GM12878 (cell line): Measurements from ENCODE around the gene PPP2R2B.

Source experiments
- CHD1 ChIP-seq: IDR thresholded peaks from 2 replicates; pipeline ENCODE4 v1.6.1; 2012; ENCODE audit warnings: low read depth, low read length, improper control_type of control experiment
- CTCF ChIP-seq, 3 experiments: IDR thresholded peaks in 2 of 3; conservative IDR thresholded peaks in 1 of 3; 2 replicates each; pipeline ENCODE4 v1.5.1; 2011; ENCODE audit warnings: low read depth in 3 of 3, low read length in 3 of 3, mild to moderate bottlenecking in 3 of 3, control low read depth in 2 of 3, moderate library complexity in 2 of 3, inconsistent platforms in 1 of 3, mixed read lengths in 1 of 3; ENCODE audit not compliant: control insufficient read depth in 2 of 3, insufficient read depth in 1 of 3; ENCODE audit errors: extremely low read depth in 1 of 3
- ELK1 ChIP-seq: IDR thresholded peaks from 2 replicates; pipeline ENCODE4 v1.6.1; 2012; ENCODE audit warnings: low read depth, low read length, improper control_type of control experiment
- EZH2 ChIP-seq: IDR thresholded peaks from 2 replicates; pipeline ENCODE4 v1.6.1; 2012; ENCODE audit warnings: low read depth, mild to moderate bottlenecking, control low read depth, inconsistent platforms, low read length, borderline replicate concordance; ENCODE audit not compliant: control insufficient read depth
- HDAC6 ChIP-seq: fragments of 200-600 bp; sonication (generic); IDR thresholded peaks from one replicate; pipeline ENCODE4 v1.8.0; 2017; ENCODE audit warnings: antibody characterized with exemption; ENCODE audit not compliant: unreplicated experiment
- POLR2A ChIP-seq: IDR thresholded peaks from 2 replicates; pipeline ENCODE4 v1.6.1; 2011; ENCODE audit warnings: low read depth, mild to moderate bottlenecking, low read length
- RAD21 ChIP-seq: IDR thresholded peaks from 2 replicates; pipeline ENCODE4 v1.6.1; 2011; ENCODE audit warnings: mild to moderate bottlenecking, low read depth, low read length, moderate library complexity; ENCODE audit not compliant: insufficient read depth
- REST ChIP-seq: IDR thresholded peaks from 2 replicates; pipeline ENCODE4 v1.6.1; 2012; ENCODE audit warnings: mild to moderate bottlenecking, low read depth, low read length
- SKIL ChIP-seq: fragments of 450-650 bp; IDR thresholded peaks from 2 replicates; pipeline ENCODE4 v1.6.1; 2017; ENCODE audit warnings: mild to moderate bottlenecking, low read depth, inconsistent platforms; ENCODE audit not compliant: poor library complexity, severe bottlenecking
- SMAD1 ChIP-seq: fragments of 450-650 bp; IDR thresholded peaks from 2 replicates; pipeline ENCODE4 v1.6.1; 2018; ENCODE audit warnings: mild to moderate bottlenecking, low read depth; ENCODE audit not compliant: partially characterized antibody
- SUZ12 ChIP-seq: fragments of 200-600 bp; sonication (generic); IDR thresholded peaks from one replicate; pipeline ENCODE4 v1.6.1; 2018; ENCODE audit warnings: antibody characterized with exemption, mild to moderate bottlenecking; ENCODE audit not compliant: unreplicated experiment
- YY1 ChIP-seq: IDR thresholded peaks from 2 replicates; pipeline ENCODE4 v1.6.1; 2011; ENCODE audit warnings: low read depth, mild to moderate bottlenecking, low read length
- ZNF274 ChIP-seq: IDR thresholded peaks from one replicate; pipeline ENCODE4 v1.8.0; 2011; ENCODE audit not compliant: insufficient read length, insufficient read depth
- TF ChIP-seq, protein P1 (sequence below): fragments of 450-650 bp; formaldehyde crosslinking; IDR thresholded peaks from 2 replicates; pipeline ENCODE4 v1.5.0; 2022; ENCODE audit warnings: mild to moderate bottlenecking, missing genetic modification characterization

- TF ChIP-seq YY1 (no peak), POLR2A (no peak), ZNF274 (no peak), ELK1 (no peak), SUZ12 (no peak), CTCF (IDR thresholded peaks at IDR 0.05 in 2 of 3, conservative IDR thresholded peaks at IDR 0.05 in 1 of 3; ENCODE audit: control insufficient read depth in 2 of 3, extremely low read depth in 1 of 3, insufficient read depth in 1 of 3, low read depth in 3 of 3, low read length in 3 of 3) (no peak), HDAC6 (no peak), CHD1 (no peak), RAD21 (no peak), SMAD1 (no peak), SKIL (no peak), REST (no peak), EZH2 (no peak)
- TF ChIP-seq, protein P1, sequence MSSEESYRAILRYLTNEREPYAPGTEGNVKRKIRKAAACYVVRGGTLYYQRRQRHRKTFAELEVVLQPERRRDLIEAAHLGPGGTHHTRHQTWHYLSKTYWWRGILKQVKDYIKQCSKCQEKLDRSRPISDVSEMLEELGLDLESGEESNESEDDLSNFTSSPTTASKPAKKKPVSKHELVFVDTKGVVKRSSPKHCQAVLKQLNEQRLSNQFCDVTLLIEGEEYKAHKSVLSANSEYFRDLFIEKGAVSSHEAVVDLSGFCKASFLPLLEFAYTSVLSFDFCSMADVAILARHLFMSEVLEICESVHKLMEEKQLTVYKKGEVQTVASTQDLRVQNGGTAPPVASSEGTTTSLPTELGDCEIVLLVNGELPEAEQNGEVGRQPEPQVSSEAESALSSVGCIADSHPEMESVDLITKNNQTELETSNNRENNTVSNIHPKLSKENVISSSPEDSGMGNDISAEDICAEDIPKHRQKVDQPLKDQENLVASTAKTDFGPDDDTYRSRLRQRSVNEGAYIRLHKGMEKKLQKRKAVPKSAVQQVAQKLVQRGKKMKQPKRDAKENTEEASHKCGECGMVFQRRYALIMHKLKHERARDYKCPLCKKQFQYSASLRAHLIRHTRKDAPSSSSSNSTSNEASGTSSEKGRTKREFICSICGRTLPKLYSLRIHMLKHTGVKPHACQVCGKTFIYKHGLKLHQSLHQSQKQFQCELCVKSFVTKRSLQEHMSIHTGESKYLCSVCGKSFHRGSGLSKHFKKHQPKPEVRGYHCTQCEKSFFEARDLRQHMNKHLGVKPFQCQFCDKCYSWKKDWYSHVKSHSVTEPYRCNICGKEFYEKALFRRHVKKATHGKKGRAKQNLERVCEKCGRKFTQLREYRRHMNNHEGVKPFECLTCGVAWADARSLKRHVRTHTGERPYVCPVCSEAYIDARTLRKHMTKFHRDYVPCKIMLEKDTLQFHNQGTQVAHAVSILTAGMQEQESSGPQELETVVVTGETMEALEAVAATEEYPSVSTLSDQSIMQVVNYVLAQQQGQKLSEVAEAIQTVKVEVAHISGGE = no peak
Observed at GRCh38 chr5:146695646-146696045, 182.9 kb downstream of the PPP2R2B start.
